Testis (tissue), 2 donors: Measurements from ENCODE around the gene STARD3.

ENCODE experiments used
- POLR2A ChIP-seq: fragments of 450-650 bp; IDR thresholded peaks from one replicate; pipeline ENCODE4 v1.6.1; 2017; ENCODE audit warnings: antibody characterized with exemption, mild to moderate bottlenecking, moderate library complexity
- TF ChIP-seq, protein P1 (sequence below), 3 experiments: fragments of 450-650 bp in 2 of 3; fragments of 200-600 bp in 1 of 3; sonication (generic) in 1 of 3; IDR thresholded peaks; one replicate each; pipeline ENCODE4 v1.5.1; 2016 to 2019; ENCODE audit warnings: antibody characterized with exemption in 3 of 3, mild to moderate bottlenecking in 2 of 3, moderate library complexity in 1 of 3

DNA sequence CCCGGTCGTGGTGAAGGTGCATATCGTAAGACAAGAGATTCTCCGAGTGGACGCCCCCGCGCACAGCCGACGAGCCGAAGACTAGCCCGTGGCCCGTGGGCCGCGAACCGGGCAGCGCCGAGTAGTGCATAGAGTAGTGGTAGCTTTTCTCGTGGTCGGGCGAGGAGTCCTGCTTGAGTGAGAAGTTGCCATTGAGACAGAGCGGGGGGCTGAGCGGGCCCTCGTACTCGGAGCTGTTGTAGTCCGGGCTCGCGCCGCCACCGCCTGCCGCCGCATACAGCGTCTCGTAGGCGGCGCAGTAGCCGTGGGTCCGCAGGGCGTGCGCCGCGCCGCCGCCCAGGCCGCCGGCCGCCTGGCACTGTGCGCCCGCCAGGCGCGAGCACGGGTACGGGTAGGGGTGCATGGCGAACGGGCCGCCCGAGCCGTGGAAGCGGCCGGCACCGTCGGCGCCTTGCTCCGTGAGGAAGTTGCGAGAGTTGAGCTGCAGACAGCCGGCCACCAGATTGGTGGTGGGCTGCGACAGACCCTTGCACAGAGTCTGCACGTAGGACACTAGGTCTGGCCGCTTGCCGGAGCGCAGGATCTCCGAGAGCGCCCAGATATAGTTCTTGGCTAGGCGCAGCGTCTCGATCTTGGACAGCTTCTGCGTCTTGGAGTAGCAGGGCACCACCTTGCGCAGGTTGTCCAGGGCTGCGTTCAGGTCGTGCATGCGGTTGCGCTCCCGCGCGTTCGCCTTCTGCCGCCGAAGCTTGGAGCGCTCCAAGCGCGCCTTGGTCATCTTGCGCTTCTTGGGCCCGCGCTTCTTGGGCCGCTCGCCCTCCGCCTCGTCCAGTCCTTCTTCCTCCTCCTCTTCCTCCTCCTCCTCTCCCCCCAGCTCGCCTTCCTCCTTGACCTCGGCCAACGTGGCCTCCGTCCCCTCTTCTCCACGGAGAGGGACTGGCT, 31.2 kb upstream of the STARD3 start:
- TF ChIP-seq, protein P1, sequence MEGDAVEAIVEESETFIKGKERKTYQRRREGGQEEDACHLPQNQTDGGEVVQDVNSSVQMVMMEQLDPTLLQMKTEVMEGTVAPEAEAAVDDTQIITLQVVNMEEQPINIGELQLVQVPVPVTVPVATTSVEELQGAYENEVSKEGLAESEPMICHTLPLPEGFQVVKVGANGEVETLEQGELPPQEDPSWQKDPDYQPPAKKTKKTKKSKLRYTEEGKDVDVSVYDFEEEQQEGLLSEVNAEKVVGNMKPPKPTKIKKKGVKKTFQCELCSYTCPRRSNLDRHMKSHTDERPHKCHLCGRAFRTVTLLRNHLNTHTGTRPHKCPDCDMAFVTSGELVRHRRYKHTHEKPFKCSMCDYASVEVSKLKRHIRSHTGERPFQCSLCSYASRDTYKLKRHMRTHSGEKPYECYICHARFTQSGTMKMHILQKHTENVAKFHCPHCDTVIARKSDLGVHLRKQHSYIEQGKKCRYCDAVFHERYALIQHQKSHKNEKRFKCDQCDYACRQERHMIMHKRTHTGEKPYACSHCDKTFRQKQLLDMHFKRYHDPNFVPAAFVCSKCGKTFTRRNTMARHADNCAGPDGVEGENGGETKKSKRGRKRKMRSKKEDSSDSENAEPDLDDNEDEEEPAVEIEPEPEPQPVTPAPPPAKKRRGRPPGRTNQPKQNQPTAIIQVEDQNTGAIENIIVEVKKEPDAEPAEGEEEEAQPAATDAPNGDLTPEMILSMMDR (IDR thresholded peaks at IDR 0.05): no peak
- TF ChIP-seq POLR2A: no peak
